SU-DHL-6 (cell line): ENCODE data around the gene PRR12.

Source experiments
- CTCF ChIP-seq: fragments of 200-600 bp; sonication (generic); IDR thresholded peaks from one replicate; pipeline ENCODE4 v1.5.1; 2017; ENCODE audit warnings: antibody characterized with exemption, mild to moderate bottlenecking, low read length, moderate library complexity; ENCODE audit not compliant: insufficient read depth, poor library complexity, severe bottlenecking
- EZH2phosphoT487 ChIP-seq: fragments of 200-600 bp; sonication (generic), shearing (Covaris generic); conservative IDR thresholded peaks from 2 replicates; pipeline ENCODE4 v1.6.1; 2018; ENCODE audit warnings: mild to moderate bottlenecking, antibody characterized with exemption, low read length, moderate library complexity, mixed read lengths

GRCh38 chr19:49639401-49640112 lies 48.6 kb downstream of the PRR12 start:
- TF ChIP-seq CTCF (no peak), EZH2phosphoT487 (no peak)
